Measurements from ENCODE around the gene NAA38.
"Not testable (repeated sequence)": the region's sequence is repeated elsewhere in the genome, so short reads cannot be mapped to it uniquely, and the experiment has no call there.

NAA38 gene

GRCh38 chr17:7882629-7883028 is 25.3 kb upstream of the NAA38 start:
- DNase-seq = no peak

DNA sequence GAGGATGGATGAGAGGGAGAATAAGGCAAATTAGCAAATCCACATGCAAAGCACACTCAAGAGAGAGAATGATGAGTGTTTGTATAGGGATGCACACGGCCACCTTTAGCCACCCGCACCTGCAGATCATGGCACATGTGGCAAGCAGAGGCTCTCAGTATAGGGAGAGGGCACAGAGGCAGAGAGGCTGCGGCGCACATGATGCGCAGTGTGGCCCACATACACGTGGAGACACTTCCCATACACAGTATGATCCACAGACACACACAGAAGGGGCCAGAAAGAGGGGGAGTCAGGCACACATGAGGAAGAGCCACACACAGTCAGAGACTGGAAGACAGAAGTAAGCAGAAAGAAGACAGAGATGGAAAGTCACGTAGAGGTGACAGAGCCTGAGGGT is 24.7 kb upstream of the NAA38 start:
- no peak for DNase-seq

DNA sequence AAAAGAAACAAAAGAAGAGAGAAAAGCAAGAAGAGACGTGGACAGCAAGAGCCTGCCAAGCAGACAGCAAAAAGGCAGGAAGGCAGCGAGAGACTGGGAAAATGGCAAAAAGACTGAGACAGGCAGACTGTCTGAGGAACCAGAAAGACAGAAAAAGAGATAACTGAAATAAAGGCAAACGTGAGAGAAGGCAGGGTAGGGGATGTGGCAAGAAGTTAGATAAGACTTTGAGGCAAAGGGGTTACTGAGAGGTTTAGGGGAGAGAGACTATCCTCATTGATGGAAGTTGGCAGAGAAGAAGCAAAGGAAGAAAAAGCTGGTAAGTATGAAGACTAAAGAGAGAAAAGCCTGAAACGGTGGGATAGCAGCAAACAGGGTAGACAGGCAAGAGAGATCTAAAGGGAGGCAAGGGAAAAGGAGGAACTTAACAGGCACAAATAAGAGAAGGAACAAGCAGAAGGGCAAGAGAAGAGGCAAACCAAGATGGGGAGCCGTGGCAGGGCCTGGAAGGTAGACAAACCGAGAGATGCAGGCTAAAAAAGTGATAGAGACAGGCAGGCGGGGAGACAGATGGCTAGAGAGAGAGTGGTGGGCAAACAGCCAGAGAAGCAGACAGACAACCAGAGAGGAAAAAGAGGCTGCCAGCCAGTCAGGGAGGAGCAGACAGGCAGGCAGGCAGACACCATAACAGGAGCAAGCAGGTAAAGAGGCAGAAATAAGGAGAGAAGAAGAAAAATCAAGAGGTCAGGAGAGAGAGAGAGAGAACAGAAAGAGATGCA is 24.1 kb upstream of the NAA38 start:
- peak in 16 of 56 donors; percentile 7 to 61 (median 33) for DNase-seq

DNA sequence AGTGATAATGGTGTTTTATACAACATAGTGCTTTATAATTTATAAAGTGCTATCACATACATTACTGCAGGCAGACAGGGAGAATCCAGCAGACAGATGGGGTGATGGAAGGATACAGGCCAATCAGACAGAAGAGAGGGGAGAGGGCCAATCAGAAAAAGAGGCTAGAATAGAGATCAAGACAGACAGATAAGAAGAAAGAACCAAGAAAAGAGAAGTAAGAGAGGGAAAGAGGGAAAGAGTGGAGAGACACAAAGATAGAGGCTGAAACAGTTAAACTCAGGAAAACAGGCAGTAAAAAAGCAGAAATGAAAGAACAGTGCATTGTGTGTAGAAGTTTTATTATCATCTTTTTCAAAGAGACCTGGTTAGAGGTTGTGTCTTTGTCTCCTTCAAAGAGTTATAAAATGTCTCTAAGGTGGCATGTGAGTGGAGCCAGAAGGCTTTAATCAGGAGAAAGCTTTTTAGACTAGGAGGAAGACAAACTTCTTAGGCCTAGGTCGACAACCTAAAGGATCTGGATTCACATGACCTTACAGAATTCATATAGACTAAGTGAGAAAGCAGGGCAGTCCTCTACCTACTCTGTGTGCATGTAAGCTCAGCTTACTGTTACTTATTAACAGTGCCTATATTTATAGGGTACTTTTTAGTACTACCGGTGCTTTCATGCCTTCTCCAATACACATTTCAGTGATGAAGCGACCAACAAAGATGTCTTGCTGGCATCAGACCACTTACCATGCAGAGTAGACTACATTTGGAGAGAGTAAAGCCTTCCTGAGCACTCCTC is 22.9 kb upstream of the NAA38 start:
- no peak for DNase-seq

DNA sequence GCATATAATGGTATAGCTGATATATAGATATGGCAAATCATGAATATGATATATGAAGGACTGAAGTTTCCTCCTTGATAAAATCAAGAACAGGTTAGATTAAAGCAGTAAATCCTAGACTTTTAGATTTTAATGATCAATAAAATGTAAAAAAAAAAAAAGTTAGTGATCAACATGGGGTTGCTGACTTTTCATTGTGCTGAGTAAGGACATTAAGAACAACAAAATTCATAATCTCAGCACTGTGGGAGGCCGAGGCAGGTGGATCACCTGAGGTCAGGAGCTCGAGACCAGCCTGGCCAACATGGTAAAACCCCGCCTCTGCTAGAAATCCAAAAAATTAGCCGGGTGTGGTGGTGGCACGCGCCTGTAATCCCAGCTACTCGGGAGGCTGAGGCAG is 20.9 kb upstream of the NAA38 start:
- DNase-seq = no peak

- no peak for DNase-seq
Observed at GRCh38 chr17:7875804-7876370, 18.5 kb upstream of the NAA38 start.

DNA sequence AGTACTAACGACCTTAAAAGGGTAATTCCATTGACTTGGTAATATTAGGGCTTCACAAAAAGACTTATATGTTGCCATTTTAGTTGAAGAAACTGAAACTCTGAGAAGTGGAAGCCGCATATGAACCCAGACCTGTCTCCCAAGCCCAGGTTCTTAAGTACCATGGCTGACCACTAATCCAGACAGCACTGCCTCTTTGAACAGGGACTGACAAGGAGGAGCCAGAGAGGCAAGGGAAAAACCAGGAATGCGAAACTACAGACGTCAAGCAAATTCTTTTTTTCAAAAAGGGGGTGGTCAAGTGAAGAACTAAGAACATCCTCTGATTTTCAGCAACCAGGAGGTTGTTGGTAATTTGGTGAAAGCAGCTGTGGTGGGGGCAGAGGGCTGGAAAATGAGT is 15.7 kb upstream of the NAA38 start:
- DNase-seq = no peak

DNA sequence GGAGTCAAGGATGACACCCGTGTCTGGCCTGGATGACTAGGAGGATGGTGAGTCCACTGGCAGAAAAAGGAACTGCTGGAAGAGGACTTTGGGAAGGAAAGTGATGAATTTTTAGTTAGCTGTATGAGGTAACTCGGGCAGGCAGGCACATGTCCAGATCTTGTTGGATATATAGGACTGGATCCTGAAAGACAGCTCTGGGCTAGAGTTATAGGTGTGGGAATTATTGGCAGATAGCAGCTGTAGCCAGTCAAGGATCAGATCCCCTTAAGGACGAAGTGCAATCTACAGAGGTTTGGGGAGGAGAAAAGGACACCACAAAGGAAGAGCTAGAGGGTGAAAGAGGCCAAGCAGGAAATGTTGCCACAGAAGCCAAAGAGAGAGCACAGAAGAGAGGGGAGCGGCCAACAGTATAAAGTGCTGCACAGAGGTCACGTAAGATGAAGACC is 10.5 kb upstream of the NAA38 start:
- DNase-seq = no peak

DNA sequence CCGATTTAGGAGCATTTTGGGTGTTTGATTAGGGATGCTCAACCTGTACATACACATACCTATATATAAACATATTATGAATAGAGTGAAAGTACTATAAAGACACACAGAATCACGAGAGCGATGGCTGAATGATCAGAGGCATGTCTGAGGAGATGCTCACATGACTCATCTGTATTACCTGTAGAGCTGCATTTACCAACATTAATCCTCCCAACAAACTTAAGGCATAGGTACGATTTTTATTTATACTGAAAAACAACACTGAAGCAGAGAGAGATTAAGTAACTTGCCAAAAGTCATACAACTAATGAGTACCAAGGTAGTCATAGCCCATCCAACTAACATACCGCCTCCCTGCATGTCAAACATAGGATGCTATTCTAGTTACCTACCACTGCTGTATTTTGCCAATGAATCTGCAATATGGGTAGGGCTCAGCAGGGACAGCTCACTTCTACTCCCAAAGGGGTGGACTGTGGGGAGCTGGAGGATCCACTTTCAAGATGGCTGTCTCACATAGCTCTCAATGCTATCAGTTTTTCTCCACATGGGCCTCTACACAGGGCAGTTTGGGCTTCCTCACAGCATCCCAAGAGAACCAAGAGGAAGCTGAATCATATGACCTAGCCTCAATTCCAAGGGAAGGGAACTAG is 7.8 kb upstream of the NAA38 start:
- DNase-seq = no peak

DNA sequence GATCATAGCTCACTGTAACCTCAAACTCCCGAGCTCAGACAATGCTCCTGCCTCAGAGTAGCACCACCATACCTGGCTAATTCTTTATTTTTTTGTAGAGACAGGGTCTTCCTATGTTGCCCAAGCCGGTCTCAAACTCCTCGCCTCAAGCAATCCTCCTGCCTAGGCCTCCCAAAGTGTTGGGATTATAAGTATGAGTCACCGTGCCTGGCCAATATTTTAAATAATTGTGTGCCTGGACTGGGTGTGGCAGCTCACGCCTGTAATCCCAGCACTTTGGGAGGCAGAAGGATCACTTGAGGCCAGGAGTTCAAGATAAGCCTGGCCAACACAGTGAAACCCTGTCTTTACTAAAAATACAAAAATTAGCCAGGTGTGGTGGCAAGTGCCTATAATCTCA is 7.0 kb upstream of the NAA38 start:
- DNase-seq = not testable (repeated sequence)

- DNase-seq = peak in 2 of 56 donors; percentile 52 to 72
Observed at GRCh38 chr17:7862692-7863437, 5.5 kb upstream of the NAA38 start.

GRCh38 chr17:7859028-7859427 is 1.7 kb upstream of the NAA38 start:
- no peak for DNase-seq

DNA sequence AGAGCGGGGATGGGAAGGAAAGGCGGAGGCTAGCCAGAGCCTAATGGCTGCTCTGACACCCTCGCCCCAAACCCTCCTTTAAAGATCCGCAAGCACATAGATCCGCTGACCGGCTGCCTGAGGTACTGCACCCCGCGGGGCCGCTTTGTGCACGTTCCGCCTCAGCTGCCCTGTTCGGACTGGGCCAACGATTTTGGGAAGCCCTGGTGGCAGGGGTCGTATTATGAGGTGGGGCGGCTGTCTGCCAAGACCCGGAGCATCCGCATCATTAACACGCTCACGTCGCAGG is 1.1 kb upstream of the NAA38 start:
- no peak for DNase-seq

DNA sequence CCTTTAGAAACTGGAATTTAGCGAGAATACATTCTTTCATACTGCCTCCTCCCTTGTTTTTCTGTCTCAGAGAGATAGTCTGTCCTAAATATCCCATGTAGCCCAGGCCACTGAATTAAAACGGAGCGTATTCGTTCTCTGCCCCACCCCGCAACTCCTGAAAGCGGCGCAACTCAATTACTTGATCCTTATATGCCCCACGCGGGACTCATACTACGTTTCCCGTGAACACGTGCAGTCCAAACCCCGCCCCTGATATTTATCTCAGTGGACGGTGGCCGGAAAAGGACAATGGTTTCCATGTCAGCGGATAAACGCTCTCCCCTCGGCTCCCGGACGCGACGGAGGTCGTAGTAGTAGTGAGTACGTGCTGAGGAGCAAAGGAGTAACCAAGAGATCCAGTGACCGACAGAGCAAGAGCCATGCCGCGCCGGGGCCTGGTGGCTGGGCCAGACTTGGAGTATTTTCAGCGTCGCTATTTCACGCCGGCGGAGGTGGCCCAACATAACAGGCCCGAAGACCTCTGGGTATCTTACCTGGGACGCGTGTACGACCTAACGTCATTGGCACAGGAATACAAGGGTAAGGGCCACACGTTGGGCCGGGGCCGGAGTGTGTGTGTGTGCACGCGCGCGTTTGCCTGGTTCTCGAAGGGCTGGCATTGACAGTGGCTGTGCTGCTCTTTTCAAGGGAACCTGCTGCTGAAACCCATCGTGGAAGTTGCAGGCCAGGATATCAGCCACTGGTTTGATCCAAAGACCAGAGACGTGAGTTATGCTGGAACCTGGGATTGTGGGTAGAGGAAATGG is 558 bp upstream of the NAA38 start, which contains the start of gene CYB5D1:
Gene CYB5D1 (plus strand): TSS at position 291 of the 809 bp plus-strand sequence. CDS start 132 bp downstream, at position 423.
- DNase-seq = peak; percentile 51 to 98 (median 87)

GRCh38 chr17:7856011-7856810 is 1.1 kb downstream of the NAA38 start:
- DNase-seq = peak in 1 of 56 donors; percentile 48

- DNase-seq = no peak
Observed at GRCh38 chr17:7855660-7856010, 1.7 kb downstream of the NAA38 start.

DNA sequence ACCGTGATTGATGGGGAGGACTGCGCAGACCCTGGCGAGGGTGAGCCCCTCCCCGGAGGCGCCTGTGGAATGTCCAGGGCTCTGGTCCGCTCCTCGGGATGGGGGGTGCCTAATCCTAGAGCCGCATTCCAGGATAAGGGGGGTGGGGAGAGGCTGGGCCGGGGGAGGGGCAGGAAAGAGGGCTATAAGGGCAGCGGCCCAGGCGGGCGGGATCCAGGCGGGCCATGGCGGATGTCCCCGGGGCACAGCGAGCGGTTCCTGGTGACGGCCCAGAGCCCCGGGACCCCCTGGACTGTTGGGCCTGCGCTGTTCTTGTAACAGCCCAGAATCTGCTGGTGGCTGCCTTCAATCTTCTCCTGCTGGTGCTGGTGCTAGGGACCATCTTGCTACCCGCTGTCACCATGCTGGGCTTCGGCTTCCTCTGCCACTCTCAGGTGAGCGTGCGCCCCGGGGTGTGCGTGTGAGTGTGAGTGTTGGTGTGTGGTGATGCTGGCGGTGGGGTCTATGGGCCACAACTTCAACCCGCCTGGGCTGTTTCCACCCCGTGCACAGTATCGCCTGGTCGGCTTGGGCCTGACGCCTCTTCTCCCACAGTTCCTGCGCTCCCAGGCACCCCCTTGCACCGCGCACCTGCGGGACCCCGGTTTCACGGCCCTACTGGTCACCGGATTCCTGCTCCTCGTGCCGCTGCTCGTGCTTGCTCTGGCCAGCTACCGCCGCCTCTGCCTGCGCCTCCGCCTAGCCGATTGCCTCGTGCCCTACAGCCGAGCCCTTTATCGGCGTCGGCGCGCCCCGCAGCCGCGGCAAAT is 2.3 kb downstream of the NAA38 start, which contains the start of gene TMEM88:
Gene TMEM88 (plus strand): TSS at position 216 of the 809 bp plus-strand sequence. CDS start 9 bp downstream, at position 225.
- DNase-seq = no peak

GRCh38 chr17:7854078-7854777 is 3.1 kb downstream of the NAA38 start:
- no peak for DNase-seq

Data from amygdala (tissue), 56 donors.